ENCODE data around the gene OPTC. TPM values are rescaled to one million over a fixed set of nuclear protein-coding genes. Genes with fewer than 3 reads are reported as not detected.
A peak's percentile ranks its signal among the peaks of the same experiment; 100 is the strongest.

The OPTC gene
- total RNA-seq, 1 donor from 2014 or later, result not detected

DNA sequence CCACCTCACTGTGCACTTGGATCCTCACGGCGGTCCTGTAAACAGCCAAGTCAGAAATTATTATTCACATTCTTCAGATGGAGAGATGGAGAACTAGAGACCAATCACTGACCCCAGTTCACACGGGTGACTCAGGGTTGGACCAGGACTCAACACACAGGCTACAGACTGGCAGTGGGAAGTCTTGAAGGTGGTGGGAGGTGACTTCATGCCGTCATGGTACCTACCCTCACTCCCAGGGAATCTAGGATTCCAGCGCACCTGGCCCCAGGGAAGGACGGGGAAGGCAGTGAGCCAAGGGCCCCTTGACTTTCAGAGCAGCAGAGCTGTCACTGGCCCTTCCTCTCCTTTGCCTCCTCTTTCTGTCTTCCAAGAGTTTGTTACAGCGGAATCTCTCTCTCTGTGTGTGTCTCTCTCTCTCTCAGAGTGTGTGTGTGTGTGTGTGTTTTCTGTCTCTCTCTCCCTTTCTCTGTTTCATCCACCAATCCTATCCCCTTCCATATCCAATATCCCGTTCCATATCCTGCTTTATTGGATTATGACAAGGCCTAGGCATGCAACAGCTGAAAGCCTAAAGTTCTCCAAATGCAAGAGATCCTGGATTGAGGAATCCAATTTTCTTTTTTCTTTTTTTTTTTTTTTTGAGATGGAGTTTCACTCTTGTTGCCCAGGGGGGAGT is 11.7 kb downstream of the OPTC start:
- no peak overlapping the region for H3K27ac Mint-ChIP-seq
- intact Hi-C loops (cut with micrococcal nuclease), result loop anchor here (2.0 to 10.0 kb wide), 3 partner anchors 123 to 289 kb away; partner anchors contain the start of genes LAX1, ZBED6 and ZC3H11A
- H3K4me3 Mint-ChIP-seq, result no peak overlapping the region
- peaks cover 8% of the 10 kb centered on the region for H3K4me1 Mint-ChIP-seq (ENCODE audit: low read depth)
- no peaks in the 10 kb centered on the region for H3K9me3 Mint-ChIP-seq
- no peaks in the 10 kb centered on the region for H3K36me3 Mint-ChIP-seq (ENCODE audit: low read depth)
- peaks cover 9% of the 10 kb centered on the region for H3K27me3 Mint-ChIP-seq (ENCODE audit: insufficient read depth)
- DNase-seq (ENCODE audit: low spot score), result no peak

DNA sequence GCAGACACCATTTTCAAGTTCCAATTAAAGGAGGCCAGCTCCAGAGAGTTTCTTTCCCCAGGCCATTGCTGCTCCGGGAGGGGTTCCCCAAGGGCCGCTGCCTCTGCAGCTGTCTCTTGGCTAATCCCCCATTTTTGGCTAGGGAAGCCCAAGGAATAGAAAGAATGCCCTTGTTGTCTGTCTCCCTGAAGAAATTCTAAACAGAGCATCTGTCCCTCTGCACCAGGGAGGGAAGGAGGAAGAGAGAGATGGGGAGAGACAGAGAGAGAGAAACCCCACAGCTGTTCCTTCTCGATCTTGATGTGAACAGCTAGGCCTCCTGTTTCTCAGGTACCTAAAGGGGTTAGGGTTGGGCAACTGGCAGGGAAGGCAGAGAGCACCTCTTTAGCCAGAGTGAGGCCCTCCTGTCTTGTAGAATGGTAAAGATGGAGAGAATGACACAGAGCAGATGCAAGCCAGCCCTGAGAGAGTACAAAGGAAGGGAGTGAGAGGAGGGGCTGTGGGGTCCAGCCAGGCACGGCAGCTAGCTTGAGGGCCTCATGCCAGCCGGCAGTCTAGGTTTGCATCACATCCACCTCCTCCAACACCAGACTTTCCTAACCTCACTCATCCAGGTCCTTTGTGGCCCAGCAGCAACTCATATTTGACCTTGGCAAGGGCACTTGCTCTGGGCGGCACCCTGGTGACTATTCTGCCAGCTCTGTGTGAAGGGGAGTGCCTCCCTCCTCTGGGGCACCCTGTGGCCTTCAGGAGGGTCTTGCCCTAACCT is 13.1 kb downstream of the OPTC start:
- DNase-seq (ENCODE audit: low spot score), result no peak
- H3K9me3 Mint-ChIP-seq, result no peaks in the 10 kb centered on the region
- peak overlapping the region; percentile 53 for H3K27ac Mint-ChIP-seq
- H3K4me1 Mint-ChIP-seq (ENCODE audit: low read depth), result peaks cover 12% of the 10 kb centered on the region
- no peak overlapping the region for H3K4me3 Mint-ChIP-seq
- no peaks in the 10 kb centered on the region for H3K36me3 Mint-ChIP-seq (ENCODE audit: low read depth)
- peaks cover 9% of the 10 kb centered on the region for H3K27me3 Mint-ChIP-seq (ENCODE audit: insufficient read depth)
- intact Hi-C loops (cut with micrococcal nuclease), result loop anchor here (10.0 kb wide), 1 partner anchor 288 kb away; the partner anchor contains the start of genes ZBED6 and ZC3H11A

DNA sequence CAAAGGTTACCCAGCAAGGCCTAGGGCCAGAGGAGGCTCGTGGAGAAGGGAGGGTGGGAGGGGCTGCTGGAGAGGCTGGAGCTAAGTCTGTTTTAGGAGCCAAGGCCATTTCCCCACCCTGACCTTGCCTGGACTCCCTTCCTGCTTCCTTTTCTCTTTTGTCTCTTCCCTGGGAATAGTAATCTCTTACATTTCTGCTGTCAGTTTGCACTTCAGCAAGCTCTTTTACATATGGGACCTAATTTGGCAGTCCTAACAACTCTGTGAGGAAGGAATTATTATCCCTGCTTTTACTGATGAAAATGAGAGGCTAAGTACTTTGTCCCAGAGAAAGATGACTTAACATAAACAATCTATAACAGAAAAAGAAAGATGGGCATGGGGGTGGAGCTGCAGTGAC is 13.8 kb downstream of the OPTC start:
- H3K27me3 Mint-ChIP-seq (ENCODE audit: insufficient read depth), result peaks cover 9% of the 10 kb centered on the region
- peaks cover 19% of the 10 kb centered on the region for H3K4me1 Mint-ChIP-seq (ENCODE audit: low read depth)
- DNase-seq (ENCODE audit: low spot score), result no peak
- intact Hi-C loops (cut with micrococcal nuclease), result loop anchor here (10.0 kb wide), 1 partner anchor 287 kb away; the partner anchor contains the start of genes ZBED6 and ZC3H11A
- no peak overlapping the region for H3K27ac Mint-ChIP-seq
- H3K36me3 Mint-ChIP-seq (ENCODE audit: low read depth), result no peaks in the 10 kb centered on the region
- no peak overlapping the region for H3K4me3 Mint-ChIP-seq
- no peaks in the 10 kb centered on the region for H3K9me3 Mint-ChIP-seq

DNA sequence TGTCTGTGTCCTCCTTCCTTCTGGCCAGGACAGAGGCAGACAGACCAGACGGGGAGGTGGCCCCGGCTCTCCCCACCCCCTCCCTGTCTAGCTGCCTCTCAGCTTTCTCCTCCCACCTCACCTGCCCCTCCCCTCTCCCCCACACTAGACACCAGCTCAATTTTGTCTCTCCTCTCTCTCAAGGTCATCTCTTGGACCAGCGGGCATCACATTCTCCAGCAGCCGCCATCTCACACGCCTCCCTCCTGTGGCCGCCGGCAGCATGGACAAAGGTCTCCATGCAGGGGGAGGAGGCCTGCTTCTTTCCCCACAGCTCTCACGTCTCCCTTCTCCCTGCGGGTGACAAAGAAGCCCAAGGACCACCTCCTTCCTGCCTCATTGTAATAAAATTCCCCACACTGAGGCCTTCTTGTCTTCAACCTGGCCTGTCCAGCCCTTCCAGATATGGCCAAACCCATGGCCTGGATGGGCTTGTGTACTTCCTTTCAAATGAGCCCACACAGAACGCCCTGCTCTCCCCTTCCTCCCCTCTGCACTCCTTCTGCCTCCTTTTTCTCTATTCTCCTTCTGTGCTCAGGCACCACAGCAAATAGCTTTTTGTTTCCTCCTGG is 14.6 kb downstream of the OPTC start:
- intact Hi-C loops (cut with micrococcal nuclease), result loop anchor here (10.0 kb wide), 1 partner anchor 286 kb away; the partner anchor contains the start of genes ZBED6 and ZC3H11A
- Mint-ChIP-seq H3K4me1 (ENCODE audit: low read depth) (peaks cover 27% of the 10 kb centered on the region), H3K4me3 (no peak overlapping the region), H3K27ac (no peak overlapping the region), H3K36me3 (ENCODE audit: low read depth) (peaks cover 1% of the 10 kb centered on the region), H3K9me3 (no peaks in the 10 kb centered on the region), H3K27me3 (ENCODE audit: insufficient read depth) (peaks cover 3% of the 10 kb centered on the region)
- no peak for DNase-seq (ENCODE audit: low spot score)

DNA sequence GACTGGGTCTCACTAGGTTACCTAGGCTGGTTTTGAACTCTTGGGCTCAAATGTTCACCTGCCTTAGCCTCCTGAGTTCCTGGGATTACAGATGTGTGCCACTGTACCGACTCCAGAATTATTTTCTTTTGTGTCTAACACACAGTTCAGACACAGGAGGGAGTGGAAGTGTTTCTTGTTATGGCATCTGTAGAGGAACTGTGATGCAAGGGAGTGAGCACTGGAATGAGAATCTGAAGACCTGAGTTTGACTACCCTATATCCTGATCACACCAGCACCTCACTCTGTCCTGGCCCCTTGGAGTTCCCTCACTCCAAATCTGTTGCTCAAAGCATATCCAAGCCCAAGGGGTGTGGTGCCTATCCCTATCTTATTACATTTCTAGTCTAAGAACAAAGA is 15.2 kb downstream of the OPTC start:
- intact Hi-C loops (cut with micrococcal nuclease), result loop anchor here (10.0 kb wide), 1 partner anchor 286 kb away; the partner anchor contains the start of genes ZBED6 and ZC3H11A
- Mint-ChIP-seq H3K27ac (no peak overlapping the region), H3K4me1 (ENCODE audit: low read depth) (peaks cover 33% of the 10 kb centered on the region), H3K4me3 (no peak overlapping the region), H3K27me3 (ENCODE audit: insufficient read depth) (no peaks in the 10 kb centered on the region), H3K36me3 (ENCODE audit: low read depth) (peaks cover 1% of the 10 kb centered on the region), H3K9me3 (no peaks in the 10 kb centered on the region)
- no peak for DNase-seq (ENCODE audit: low spot score)

DNA sequence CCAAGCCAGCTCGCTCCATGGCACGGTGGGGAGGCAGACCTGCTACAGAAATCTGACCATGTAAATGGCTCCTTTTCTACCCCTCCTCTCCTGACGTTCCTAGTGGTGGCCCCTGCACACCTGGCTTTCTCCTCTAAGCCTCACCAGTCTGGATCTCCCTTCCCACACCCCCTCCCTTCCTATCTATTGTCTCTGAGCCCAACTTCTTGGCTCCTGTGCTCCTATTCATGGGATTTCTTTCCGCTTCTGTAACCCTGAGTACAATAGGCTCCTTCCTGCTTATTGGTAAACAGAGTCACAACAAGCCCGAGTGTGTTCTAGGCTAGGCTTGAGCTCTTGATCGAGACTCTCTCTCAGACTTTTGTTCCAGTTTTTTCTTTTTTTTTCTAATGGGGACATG is 17.6 kb downstream of the OPTC start:
- Mint-ChIP-seq H3K36me3 (ENCODE audit: low read depth) (peaks cover 1% of the 10 kb centered on the region), H3K4me3 (no peak overlapping the region), H3K27me3 (ENCODE audit: insufficient read depth) (no peaks in the 10 kb centered on the region), H3K9me3 (no peaks in the 10 kb centered on the region), H3K4me1 (ENCODE audit: low read depth) (peaks cover 30% of the 10 kb centered on the region), H3K27ac (no peak overlapping the region)
- DNase-seq (ENCODE audit: low spot score), result no peak
- intact Hi-C loops (cut with micrococcal nuclease), result loop anchor here (2.0 to 5.0 kb wide), 2 partner anchors 96 to 141 kb away; no protein-coding TSS in a partner anchor

DNA sequence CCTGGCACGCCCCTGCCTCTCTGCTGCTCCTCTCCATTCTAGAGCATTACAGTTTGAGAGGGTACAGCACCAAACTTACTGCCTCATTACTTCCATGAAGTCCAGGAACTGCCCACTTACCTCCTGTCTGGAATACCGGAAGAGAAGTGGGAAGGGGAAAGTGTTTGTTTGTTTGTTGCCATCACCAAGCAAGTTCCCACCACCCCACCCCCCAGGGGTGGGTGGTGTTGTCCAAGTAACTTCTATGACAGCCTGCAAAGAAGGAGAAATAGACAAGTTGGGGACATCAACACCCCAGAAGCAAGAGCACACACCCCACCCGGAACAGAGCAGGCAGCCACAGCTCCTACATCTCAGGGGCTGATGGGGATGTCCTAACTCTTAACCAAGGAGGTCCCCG is 18.0 kb downstream of the OPTC start:
- peaks cover 30% of the 10 kb centered on the region for H3K4me1 Mint-ChIP-seq (ENCODE audit: low read depth)
- no peak for DNase-seq (ENCODE audit: low spot score)
- H3K36me3 Mint-ChIP-seq (ENCODE audit: low read depth), result peaks cover 1% of the 10 kb centered on the region
- H3K27ac Mint-ChIP-seq, result no peak overlapping the region
- intact Hi-C loops (cut with micrococcal nuclease), result loop anchor here (2.0 to 5.0 kb wide), 2 partner anchors 95 to 141 kb away; no protein-coding TSS in a partner anchor
- H3K9me3 Mint-ChIP-seq, result no peaks in the 10 kb centered on the region
- no peaks in the 10 kb centered on the region for H3K27me3 Mint-ChIP-seq (ENCODE audit: insufficient read depth)
- H3K4me3 Mint-ChIP-seq, result no peak overlapping the region

DNA sequence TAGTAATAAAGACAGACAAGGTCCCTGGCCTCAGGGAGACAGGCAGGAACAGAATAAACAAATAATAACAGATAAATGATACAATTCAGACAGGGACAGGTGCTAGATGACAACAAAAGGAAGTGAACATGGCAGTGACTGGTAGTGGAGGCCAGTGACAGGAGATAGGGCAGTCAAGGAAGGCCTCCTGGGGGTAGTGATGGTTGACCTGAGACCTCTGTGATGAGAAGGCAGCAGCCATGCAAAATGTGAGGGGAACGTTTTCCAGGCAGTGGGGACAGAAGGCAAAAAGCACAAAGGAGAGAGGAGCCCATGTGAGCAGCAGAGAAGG is 18.5 kb downstream of the OPTC start:
- DNase-seq (ENCODE audit: low spot score), result no peak
- Mint-ChIP-seq H3K27me3 (ENCODE audit: insufficient read depth) (no peaks in the 10 kb centered on the region), H3K27ac (peak overlapping the region; percentile 95), H3K4me3 (peak overlapping the region; percentile 50), H3K4me1 (ENCODE audit: low read depth) (peaks cover 30% of the 10 kb centered on the region), H3K36me3 (ENCODE audit: low read depth) (peaks cover 1% of the 10 kb centered on the region), H3K9me3 (no peaks in the 10 kb centered on the region)
- intact Hi-C loops (cut with micrococcal nuclease), result loop anchor here (5.0 kb wide), 1 partner anchor 95 kb away; no protein-coding TSS in a partner anchor

DNA sequence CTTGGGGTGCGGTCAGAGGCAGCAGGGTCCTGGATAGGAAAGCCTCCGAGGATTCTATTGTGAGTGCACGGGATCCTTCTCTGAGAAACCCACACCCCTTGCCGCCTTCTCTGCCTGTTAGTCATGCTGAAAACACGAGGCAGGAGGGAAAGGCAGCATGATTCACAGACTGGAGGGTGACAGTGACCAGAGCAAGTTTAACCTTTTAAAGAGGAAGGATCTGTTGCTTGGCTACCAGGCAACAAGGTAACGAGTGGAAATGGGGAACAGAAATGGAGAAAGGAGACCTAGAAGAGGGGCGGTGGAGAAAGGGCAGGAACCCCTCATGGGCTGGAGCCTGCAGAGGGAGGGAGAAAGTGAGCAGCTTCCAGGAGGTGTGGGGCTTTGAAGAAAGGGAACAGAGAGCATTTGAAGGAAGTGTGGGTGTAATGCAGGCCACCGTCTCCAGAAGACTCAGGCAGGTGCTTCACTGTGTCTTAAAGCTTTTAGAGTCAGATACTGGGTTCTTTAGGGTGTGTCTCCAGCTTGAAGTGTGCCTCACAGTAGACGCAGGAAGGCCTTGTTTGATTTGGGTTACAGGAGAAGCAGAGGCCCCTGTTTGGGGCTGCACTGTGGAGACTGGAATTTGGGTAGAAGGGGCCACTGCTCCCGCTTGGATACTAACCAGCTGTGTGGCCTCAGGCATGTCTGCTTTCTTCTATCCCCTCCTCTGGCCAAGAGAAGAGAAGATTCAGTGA is 19.1 kb downstream of the OPTC start:
- Mint-ChIP-seq H3K4me1 (ENCODE audit: low read depth) (peaks cover 30% of the 10 kb centered on the region), H3K36me3 (ENCODE audit: low read depth) (peaks cover 1% of the 10 kb centered on the region), H3K4me3 (peak overlapping the region; percentile 50), H3K9me3 (no peaks in the 10 kb centered on the region), H3K27ac (peak overlapping the region; percentile 95), H3K27me3 (ENCODE audit: insufficient read depth) (no peaks in the 10 kb centered on the region)
- intact Hi-C loops (cut with micrococcal nuclease), result loop anchor here (1.0 to 5.0 kb wide), 2 partner anchors 94 to 113 kb away; partner anchors contain the start of gene ATP2B4
- peak; percentile 19 for DNase-seq (ENCODE audit: low spot score)

DNA sequence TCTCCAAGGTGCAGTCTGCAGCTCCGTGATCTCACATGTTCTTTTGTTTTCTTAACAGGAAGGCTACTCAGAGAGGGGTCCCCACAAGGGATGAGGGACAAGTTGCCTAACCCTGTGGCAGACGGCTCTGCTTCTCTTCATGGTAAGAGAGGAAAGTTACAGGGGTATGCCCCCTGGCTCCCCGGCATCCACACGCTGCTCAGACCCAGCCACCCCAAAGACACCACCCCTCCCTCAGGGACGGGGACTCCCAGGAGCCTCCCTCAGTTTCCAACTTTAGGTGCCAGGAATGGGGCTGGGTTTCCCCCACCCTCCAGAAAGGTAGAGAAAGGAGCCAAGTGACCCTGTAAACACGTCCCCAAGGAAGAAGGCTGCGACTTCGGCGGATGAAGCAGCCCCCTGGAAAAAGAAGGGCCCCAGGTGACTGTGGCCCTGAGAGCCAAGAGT is 19.7 kb downstream of the OPTC start:
- Mint-ChIP-seq H3K9me3 (no peaks in the 10 kb centered on the region), H3K27ac (peak overlapping the region; percentile 95), H3K4me3 (peak overlapping the region; percentile 21), H3K36me3 (ENCODE audit: low read depth) (peaks cover 1% of the 10 kb centered on the region), H3K27me3 (ENCODE audit: insufficient read depth) (no peaks in the 10 kb centered on the region), H3K4me1 (ENCODE audit: low read depth) (peaks cover 30% of the 10 kb centered on the region)
- DNase-seq (ENCODE audit: low spot score), result no peak
- intact Hi-C loops (cut with micrococcal nuclease), result loop anchor here (1.0 to 5.0 kb wide), 2 partner anchors 94 to 113 kb away; partner anchors contain the start of gene ATP2B4

DNA sequence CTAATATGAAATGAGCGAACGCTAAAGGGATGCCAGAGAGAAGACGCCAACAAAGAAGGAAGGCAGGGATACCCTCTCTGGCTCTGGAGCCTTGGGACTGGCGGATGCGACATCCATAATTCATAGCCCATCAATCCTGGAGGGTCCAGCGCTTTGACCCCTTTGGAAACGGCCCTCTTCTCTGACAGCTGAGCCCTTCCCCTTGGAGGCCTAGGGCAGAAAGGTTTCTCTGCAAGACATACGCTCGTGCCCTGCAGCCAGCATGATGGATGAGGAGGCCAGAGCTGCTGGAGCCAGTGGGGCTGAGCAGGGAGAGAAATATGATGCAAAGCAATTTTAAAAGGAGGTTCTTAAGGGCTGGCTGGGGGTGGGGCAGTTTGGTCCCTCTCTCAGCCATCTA is 22.2 kb downstream of the OPTC start:
- H3K4me1 Mint-ChIP-seq (ENCODE audit: low read depth), result peaks cover 30% of the 10 kb centered on the region

DNA sequence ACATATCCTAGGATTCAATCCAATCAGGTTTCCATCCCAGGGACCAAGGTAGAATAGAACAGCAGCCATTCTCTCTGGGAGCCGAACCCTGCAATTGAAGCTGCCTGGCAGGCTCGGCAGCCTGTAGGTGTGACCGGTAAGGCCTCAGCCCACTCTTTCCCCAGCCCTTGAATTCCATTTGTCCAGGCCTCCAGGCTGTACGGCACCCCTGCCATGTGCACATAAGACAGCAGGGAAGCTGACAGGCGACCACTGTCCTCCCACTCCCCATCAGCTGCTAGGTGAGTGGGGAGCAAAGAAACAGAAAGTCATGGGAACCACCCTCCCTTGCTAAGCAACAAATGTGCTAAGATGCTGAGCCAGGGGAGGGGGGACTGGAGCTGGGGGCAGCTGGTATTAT is 23.0 kb downstream of the OPTC start:
- intact Hi-C loops (cut with micrococcal nuclease), result no loop called here
- no peak for DNase-seq (ENCODE audit: low spot score)
- peaks cover 28% of the 10 kb centered on the region for H3K4me1 Mint-ChIP-seq (ENCODE audit: low read depth)

More for the DNA sequence above, 22.2 kb downstream of the OPTC start:
- peaks cover 1% of the 10 kb centered on the region for H3K36me3 Mint-ChIP-seq (ENCODE audit: low read depth)
- intact Hi-C loops (cut with micrococcal nuclease), result no loop called here
- H3K4me3 Mint-ChIP-seq, result no peak overlapping the region
- no peak for DNase-seq (ENCODE audit: low spot score)
- no peaks in the 10 kb centered on the region for H3K27me3 Mint-ChIP-seq (ENCODE audit: insufficient read depth)
- no peaks in the 10 kb centered on the region for H3K9me3 Mint-ChIP-seq
- no peak overlapping the region for H3K27ac Mint-ChIP-seq

More for the DNA sequence above, 23.0 kb downstream of the OPTC start:
- H3K27ac Mint-ChIP-seq, result no peak overlapping the region
- no peaks in the 10 kb centered on the region for H3K27me3 Mint-ChIP-seq (ENCODE audit: insufficient read depth)
- H3K9me3 Mint-ChIP-seq, result no peaks in the 10 kb centered on the region
- peaks cover 1% of the 10 kb centered on the region for H3K36me3 Mint-ChIP-seq (ENCODE audit: low read depth)
- H3K4me3 Mint-ChIP-seq, result no peak overlapping the region

Measured in activated T-helper 1 cell treated with anti-CD3 and anti-CD28 coated beads, Interleukin-12 subunit alpha, Interleukin-12 subunit beta, Interleukin-2, Interleukin-4 antibody, amounts not matched to agents 30 ng/mL and 10 ng/mL and 1 ng/mL, durations not matched to agents 14 hours and 24 hours and 36 hours (primary cell).